Suprapubic skin (tissue), 4 donors: Measurements from ENCODE around the gene ELOF1. TPM values are rescaled to one million over a fixed set of nuclear protein-coding genes. Genes with fewer than 3 reads are reported as not detected.

Source experiments
- DNase-seq, 2 donors: peaks; one replicate each; pipeline ENCODE4 v3.0.0-alpha.2; 2019; ENCODE audit warnings: low spot score in 2 of 2
- H3K27ac ChIP-seq: fragments of 200-600 bp; sonication (generic); one replicate; pipeline ENCODE4 v1.5.1; 2019
- H3K27me3 ChIP-seq: fragments of 200-600 bp; sonication (generic); one replicate; pipeline ENCODE4 v1.5.1; 2019
- H3K36me3 ChIP-seq: fragments of 200-600 bp; sonication (generic); one replicate; pipeline ENCODE4 v1.5.1; 2019
- H3K4me1 ChIP-seq: fragments of 200-600 bp; sonication (generic); one replicate; pipeline ENCODE4 v1.5.1; 2019
- H3K4me3 ChIP-seq: fragments of 200-600 bp; sonication (generic); one replicate; pipeline ENCODE4 v1.5.1; 2019; ENCODE audit warnings: mild to moderate bottlenecking
- H3K9me3 ChIP-seq: fragments of 200-600 bp; sonication (generic); one replicate; pipeline ENCODE4 v1.5.1; 2019
- EP300 ChIP-seq: sonication (generic); formaldehyde crosslinking; IDR thresholded peaks from one replicate; pipeline ENCODE4 v1.6.1; 2017; ENCODE audit warnings: antibody characterized with exemption
- POLR2A ChIP-seq, 2 donors: fragments of 450-650 bp; IDR thresholded peaks; one replicate each; pipeline ENCODE4 v1.6.1; 2017; ENCODE audit warnings: antibody characterized with exemption in 2 of 2, mild to moderate bottlenecking in 2 of 2, moderate library complexity in 2 of 2
- POLR2AphosphoS5 ChIP-seq, 3 donors: sonication (generic); formaldehyde crosslinking; IDR thresholded peaks; one replicate each; pipeline ENCODE4 v1.6.1; 2017; ENCODE audit warnings: antibody characterized with exemption in 3 of 3
- whole genome bisulfite sequencing: methylation state at CpG from one replicate; pipeline ENCODE4 v1.1.5; 2018; 5-methylcytosine and 5-hydroxymethylcytosine counted together
- total RNA-seq, 4 donors: library from RNA; depleted of rRNA; stranded (reverse); fragments of >200 nt; gene quantifications; one replicate each; pipeline ENCODE4 v1.1.0, GENCODE V29; 2016
- TF ChIP-seq, protein P1 (sequence below), 2 donors: fragments of 200-600 bp in 1 of 2; fragments of 450-650 bp in 1 of 2; sonication (generic) in 1 of 2; IDR thresholded peaks; one replicate each; pipeline ENCODE4 v1.5.1; 2016 to 2019; ENCODE audit warnings: antibody characterized with exemption in 2 of 2, mild to moderate bottlenecking in 1 of 2, moderate library complexity in 1 of 2

Gene ELOF1
- total RNA-seq, 4 donors from 2014 or later, result 30.6 to 55.3 (median 41.1) TPM

DNA sequence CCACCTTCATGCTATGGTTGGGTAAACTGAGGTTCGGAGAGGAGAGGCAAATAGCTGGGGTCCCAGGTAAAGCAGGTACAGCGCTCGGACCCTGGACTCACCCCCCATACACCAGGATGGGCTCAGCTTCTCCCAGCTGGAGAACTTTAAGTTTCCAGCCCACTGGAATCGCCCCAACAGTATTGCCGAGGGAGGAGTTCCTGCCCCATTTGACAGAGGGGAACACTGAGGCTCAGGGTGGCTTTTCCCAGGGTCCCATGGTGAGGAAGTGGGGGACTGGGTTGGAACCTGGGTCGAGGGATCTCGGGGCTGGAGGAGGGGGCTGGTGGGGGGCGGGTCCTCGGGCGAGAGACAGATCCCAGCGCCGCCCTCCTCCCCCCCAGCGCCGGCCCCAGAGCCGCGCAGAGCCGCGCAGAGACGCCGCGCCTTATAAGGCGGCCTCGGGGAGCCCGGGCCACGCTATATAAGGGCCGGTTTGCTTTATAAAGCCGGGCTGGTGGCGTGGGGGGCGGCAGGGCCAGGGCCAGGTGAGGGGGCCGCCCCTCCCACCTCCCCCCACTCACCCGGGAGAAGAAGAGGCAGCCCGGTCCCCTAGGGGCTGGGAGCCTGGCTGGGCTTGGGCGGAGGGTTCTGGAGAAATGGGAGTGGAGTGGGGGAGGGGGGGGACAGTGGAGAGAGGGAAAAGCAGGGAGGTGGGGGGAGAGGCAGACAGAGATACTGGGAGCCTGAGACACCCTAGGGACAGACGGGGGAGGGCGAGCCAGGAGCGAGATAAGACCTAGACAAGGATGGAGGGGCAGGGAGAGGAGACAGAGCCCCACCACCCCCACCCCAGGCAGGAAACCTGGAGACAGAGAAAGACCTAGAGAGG lies 19.3 kb downstream of the ELOF1 start:
- H3K27me3 ChIP-seq, result peaks cover 19% of the 10 kb centered on the region
- TF ChIP-seq POLR2AphosphoS5 (IDR thresholded peaks at IDR 0.05) (no peak), EP300 (no peak), POLR2A (IDR thresholded peaks at IDR 0.05) (no peak)
- TF ChIP-seq, protein P1, sequence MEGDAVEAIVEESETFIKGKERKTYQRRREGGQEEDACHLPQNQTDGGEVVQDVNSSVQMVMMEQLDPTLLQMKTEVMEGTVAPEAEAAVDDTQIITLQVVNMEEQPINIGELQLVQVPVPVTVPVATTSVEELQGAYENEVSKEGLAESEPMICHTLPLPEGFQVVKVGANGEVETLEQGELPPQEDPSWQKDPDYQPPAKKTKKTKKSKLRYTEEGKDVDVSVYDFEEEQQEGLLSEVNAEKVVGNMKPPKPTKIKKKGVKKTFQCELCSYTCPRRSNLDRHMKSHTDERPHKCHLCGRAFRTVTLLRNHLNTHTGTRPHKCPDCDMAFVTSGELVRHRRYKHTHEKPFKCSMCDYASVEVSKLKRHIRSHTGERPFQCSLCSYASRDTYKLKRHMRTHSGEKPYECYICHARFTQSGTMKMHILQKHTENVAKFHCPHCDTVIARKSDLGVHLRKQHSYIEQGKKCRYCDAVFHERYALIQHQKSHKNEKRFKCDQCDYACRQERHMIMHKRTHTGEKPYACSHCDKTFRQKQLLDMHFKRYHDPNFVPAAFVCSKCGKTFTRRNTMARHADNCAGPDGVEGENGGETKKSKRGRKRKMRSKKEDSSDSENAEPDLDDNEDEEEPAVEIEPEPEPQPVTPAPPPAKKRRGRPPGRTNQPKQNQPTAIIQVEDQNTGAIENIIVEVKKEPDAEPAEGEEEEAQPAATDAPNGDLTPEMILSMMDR (IDR thresholded peaks at IDR 0.05), result no peak
- WGBS, result 12% methylated on average over 33 of the region's 36 CpGs
- no peak for DNase-seq
- H3K27ac ChIP-seq, result peak overlapping the region; percentile 15
- peaks cover 14% of the 10 kb centered on the region for H3K4me1 ChIP-seq
- no peaks in the 10 kb centered on the region for H3K9me3 ChIP-seq
- peak overlapping the region; percentile 17 for H3K4me3 ChIP-seq
- H3K36me3 ChIP-seq, result no peaks in the 10 kb centered on the region

DNA sequence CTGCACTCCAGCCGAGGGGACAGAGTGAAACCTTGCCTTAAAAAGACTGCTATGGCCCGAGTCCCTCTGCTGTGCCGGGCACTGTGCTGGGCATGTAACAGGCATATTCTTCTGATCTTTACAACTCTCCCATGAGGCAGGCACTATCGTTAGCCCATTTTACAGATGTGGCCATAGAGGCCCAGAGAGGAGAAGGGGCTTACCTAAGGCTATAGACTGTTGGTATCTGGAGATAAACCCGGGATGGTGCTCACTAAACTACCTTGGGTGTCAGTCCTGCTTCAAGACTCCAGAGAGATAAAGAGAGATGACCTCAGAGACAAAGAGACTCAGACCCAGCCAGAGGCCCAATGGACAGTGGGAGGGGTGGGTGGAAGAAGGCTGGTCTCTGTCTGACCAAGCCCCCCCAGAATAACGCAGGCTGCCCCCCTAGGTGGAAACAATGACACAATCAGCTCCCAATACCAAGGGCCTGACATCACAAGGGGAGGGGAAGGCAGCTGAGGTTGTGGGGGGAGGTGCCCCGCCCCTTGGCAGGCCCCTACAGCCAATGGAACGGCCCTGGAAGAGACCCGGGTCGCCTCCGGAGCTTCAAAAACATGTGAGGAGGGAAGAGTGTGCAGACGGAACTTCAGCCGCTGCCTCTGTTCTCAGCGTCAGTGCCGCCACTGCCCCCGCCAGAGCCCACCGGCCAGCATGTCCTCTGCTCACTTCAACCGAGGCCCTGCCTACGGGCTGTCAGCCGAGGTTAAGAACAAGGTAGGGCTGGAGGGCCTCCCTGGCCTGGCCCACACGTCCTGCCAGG lies 20.6 kb downstream of the ELOF1 start, which contains the start of gene CNN1:
Gene CNN1 (plus strand): TSS at position 620 of the 805 bp plus-strand sequence. CDS start 77 bp downstream, at position 697.
- 32% methylated on average over 19 of the region's 21 CpGs for WGBS

DNA sequence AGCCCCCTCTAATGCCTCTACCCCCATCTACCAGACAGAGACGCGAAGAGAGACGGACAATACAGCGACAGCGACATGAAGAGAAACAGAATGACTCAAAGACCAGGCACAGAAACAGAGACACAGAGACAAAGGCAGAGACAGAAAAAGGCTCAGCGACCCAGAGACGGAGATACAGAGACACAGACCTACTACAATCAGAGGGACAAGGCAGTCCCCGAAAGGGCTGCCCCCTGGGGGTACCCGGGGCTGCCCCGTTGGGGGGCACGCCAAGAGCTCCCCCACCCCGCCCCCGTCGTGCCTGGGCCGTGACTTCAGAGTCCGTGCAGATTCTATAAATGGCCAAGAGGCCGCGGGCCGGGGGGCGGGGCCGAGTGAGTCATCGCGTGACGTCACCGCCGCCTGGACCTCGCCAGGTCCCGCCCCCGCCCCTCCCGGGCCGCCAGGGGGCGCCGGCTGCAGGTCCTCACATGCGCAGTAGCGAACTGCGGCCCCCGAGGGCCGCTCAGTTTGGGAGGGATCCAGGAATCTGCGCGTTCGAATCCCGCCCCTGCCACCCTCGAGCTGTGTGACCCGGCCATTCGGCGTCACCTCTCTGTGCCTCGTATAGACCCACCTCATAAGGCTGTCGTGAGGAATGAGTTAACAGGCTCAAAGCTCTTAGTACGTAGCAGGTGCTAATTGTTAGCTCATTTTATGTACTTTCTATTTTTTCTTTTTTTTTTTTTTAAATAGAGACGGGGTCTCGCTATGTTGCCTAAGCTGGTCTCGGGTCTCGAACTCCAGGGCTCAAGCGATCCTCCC lies 23.0 kb downstream of the ELOF1 start:
- Histone ChIP-seq H3K4me1 (peaks cover 14% of the 10 kb centered on the region), H3K27ac (peak overlapping the region; percentile 20), H3K27me3 (peaks cover 19% of the 10 kb centered on the region), H3K36me3 (no peaks in the 10 kb centered on the region), H3K9me3 (no peaks in the 10 kb centered on the region), H3K4me3 (peak overlapping the region; percentile 32)
- peak; percentile 89 to 94 for DNase-seq
- WGBS, result 22% methylated on average over 31 of the region's 54 CpGs
- TF ChIP-seq EP300, result no peak
- TF ChIP-seq, protein P1 (IDR thresholded peaks at IDR 0.05), result peak; percentile 80 to 90

More for the DNA sequence above, 20.6 kb downstream of the ELOF1 start, which contains the start of gene CNN1:
- peak within 1 kb of the TSS; percentile 17 for H3K4me3 ChIP-seq
- H3K9me3 ChIP-seq, result no peaks in the 10 kb centered on the region
- peak; percentile 43 for TF ChIP-seq EP300
- TF ChIP-seq, protein P1 (IDR thresholded peaks at IDR 0.05), result no peak
- peak within 1 kb of the TSS; percentile 15 for H3K27ac ChIP-seq
- peaks cover 14% of the 10 kb centered on the region for H3K4me1 ChIP-seq
- DNase-seq, result no peak
- H3K36me3 ChIP-seq, result no peaks in the 10 kb centered on the region
- peaks cover 19% of the 10 kb centered on the region for H3K27me3 ChIP-seq

DNA sequence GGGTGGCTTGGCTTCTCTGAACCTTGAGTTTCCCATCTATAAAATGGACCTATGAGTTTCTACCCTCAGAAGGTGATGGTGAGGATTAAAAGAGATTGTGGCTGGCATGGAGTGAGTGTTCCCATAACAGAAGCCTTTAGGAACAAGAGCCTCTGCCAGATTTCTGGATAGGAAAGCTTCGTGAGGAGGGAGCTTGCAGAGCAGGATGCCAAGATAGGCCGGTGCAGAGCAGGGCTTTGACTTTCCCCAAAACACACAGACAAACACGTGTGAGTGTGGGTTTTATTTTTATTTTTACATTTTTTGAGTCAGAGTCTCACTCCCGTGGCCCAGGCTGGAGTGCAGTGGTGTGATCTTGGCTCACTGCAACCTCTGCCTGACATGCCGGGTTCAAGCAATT lies 24.1 kb downstream of the ELOF1 start:
- WGBS, result 43% methylated on average over 5 of the region's 5 CpGs
- TF ChIP-seq, protein P1 (IDR thresholded peaks at IDR 0.05), result no peak
- no peak for TF ChIP-seq POLR2AphosphoS5 (IDR thresholded peaks at IDR 0.05)
- no peak for TF ChIP-seq POLR2A (IDR thresholded peaks at IDR 0.05)
- no peak for TF ChIP-seq EP300
- no peak overlapping the region for H3K27ac ChIP-seq

More for the DNA sequence above, 24.1 kb downstream of the ELOF1 start:
- Histone ChIP-seq H3K9me3 (no peaks in the 10 kb centered on the region), H3K4me3 (no peak overlapping the region), H3K27me3 (peaks cover 14% of the 10 kb centered on the region), H3K36me3 (no peaks in the 10 kb centered on the region), H3K4me1 (peaks cover 12% of the 10 kb centered on the region)
- no peak for DNase-seq
